Vagina (tissue), 2 donors: Measurements from ENCODE around the gene EPHB6. TPM values are rescaled to one million over a fixed set of nuclear protein-coding genes. Genes with fewer than 3 reads are reported as not detected.

Source experiments
- DNase-seq, 2 donors: peaks; one replicate each; pipeline ENCODE4 v3.0.0-alpha.2; 2017; ENCODE audit errors: extremely low spot score in 2 of 2
- H3K27ac ChIP-seq: fragments of 200-600 bp; sonication (generic); one replicate; pipeline ENCODE4 v1.5.1; 2019
- H3K27me3 ChIP-seq: fragments of 200-600 bp; sonication (generic); one replicate; pipeline ENCODE4 v1.5.1; 2019
- H3K36me3 ChIP-seq, 2 donors: fragments of 200-600 bp; sonication (generic); one replicate each; pipeline ENCODE4 v1.5.1; 2017 to 2019
- H3K4me1 ChIP-seq: fragments of 200-600 bp; sonication (generic); one replicate; pipeline ENCODE4 v1.5.1; 2019
- H3K4me3 ChIP-seq, 2 donors: fragments of 200-600 bp; sonication (generic); 1 replicate in 1 of 2; 2 replicates in 1 of 2; pipeline ENCODE4 v1.5.1; 2016 to 2019
- H3K9me3 ChIP-seq: fragments of 200-600 bp; sonication (generic); one replicate; pipeline ENCODE4 v1.5.1; 2019
- POLR2A ChIP-seq, 2 donors: fragments of 450-650 bp; IDR thresholded peaks; one replicate each; pipeline ENCODE4 v1.6.1; 2017; ENCODE audit warnings: antibody characterized with exemption in 2 of 2, mild to moderate bottlenecking in 2 of 2, moderate library complexity in 2 of 2
- POLR2AphosphoS5 ChIP-seq, 2 donors: sonication (generic); formaldehyde crosslinking; IDR thresholded peaks; one replicate each; pipeline ENCODE4 v1.9.0; 2017; ENCODE audit warnings: antibody characterized with exemption in 2 of 2, mild to moderate bottlenecking in 2 of 2, low read depth in 1 of 2; ENCODE audit not compliant: insufficient read depth in 1 of 2
- intact Hi-C: fragments of 100-400 bp; cut with DNase I; formaldehyde crosslinking; loops from one replicate; pipeline ENCODE4 v1.15.1; 2023
- total RNA-seq: library from RNA; depleted of rRNA; stranded (reverse); fragments of >200 nt; gene quantifications from one replicate; pipeline ENCODE4 v1.2.3, GENCODE V29; 2016
- TF ChIP-seq, protein P1 (sequence below), 3 experiments: fragments of 450-650 bp in 2 of 3; fragments of 200-600 bp in 1 of 3; sonication (generic) in 1 of 3; IDR thresholded peaks; one replicate each; pipeline ENCODE4 v1.5.1; 2017 to 2019; ENCODE audit warnings: antibody characterized with exemption in 3 of 3, mild to moderate bottlenecking in 2 of 3, moderate library complexity in 2 of 3

EPHB6 gene
- total RNA-seq, 1 donor from 2014 or later: 68.3 TPM

DNA sequence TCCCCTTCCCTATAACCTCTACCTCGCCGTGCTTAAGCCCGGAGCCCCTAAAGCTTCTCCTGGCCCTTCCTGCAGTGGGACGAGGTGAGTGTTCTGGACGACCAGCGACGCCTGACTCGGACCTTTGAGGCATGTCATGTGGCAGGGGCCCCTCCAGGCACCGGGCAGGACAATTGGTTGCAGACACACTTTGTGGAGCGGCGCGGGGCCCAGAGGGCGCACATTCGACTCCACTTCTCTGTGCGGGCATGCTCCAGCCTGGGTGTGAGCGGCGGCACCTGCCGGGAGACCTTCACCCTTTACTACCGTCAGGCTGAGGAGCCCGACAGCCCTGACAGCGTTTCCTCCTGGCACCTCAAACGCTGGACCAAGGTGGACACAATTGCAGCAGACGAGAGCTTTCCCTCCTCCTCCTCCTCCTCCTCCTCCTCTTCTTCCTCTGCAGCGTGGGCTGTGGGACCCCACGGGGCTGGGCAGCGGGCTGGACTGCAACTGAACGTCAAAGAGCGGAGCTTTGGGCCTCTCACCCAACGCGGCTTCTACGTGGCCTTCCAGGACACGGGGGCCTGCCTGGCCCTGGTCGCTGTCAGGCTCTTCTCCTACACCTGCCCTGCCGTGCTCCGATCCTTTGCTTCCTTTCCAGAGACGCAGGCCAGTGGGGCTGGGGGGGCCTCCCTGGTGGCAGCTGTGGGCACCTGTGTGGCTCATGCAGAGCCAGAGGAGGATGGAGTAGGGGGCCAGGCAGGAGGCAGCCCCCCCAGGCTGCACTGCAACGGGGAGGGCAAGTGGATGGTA, 9.2 kb downstream of the EPHB6 start:
- intact Hi-C loops: no loop called here
- no peak for TF ChIP-seq POLR2A (IDR thresholded peaks at IDR 0.05)
- TF ChIP-seq POLR2AphosphoS5 (IDR thresholded peaks at IDR 0.05; ENCODE audit: insufficient read depth in 1 of 2, low read depth in 1 of 2): no peak
- TF ChIP-seq, protein P1, sequence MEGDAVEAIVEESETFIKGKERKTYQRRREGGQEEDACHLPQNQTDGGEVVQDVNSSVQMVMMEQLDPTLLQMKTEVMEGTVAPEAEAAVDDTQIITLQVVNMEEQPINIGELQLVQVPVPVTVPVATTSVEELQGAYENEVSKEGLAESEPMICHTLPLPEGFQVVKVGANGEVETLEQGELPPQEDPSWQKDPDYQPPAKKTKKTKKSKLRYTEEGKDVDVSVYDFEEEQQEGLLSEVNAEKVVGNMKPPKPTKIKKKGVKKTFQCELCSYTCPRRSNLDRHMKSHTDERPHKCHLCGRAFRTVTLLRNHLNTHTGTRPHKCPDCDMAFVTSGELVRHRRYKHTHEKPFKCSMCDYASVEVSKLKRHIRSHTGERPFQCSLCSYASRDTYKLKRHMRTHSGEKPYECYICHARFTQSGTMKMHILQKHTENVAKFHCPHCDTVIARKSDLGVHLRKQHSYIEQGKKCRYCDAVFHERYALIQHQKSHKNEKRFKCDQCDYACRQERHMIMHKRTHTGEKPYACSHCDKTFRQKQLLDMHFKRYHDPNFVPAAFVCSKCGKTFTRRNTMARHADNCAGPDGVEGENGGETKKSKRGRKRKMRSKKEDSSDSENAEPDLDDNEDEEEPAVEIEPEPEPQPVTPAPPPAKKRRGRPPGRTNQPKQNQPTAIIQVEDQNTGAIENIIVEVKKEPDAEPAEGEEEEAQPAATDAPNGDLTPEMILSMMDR (IDR thresholded peaks at IDR 0.05): no peak
- Histone ChIP-seq H3K9me3 (no peaks in the 10 kb centered on the region), H3K4me1 (peaks cover 24% of the 10 kb centered on the region), H3K27ac (no peak overlapping the region), H3K27me3 (no peaks in the 10 kb centered on the region), H3K36me3 (peaks cover 0 to 36% of the 10 kb centered on the region in 2 donors), H3K4me3 (no peak overlapping the region)
- DNase-seq: peak in 1 of 2 donors; percentile 85

DNA sequence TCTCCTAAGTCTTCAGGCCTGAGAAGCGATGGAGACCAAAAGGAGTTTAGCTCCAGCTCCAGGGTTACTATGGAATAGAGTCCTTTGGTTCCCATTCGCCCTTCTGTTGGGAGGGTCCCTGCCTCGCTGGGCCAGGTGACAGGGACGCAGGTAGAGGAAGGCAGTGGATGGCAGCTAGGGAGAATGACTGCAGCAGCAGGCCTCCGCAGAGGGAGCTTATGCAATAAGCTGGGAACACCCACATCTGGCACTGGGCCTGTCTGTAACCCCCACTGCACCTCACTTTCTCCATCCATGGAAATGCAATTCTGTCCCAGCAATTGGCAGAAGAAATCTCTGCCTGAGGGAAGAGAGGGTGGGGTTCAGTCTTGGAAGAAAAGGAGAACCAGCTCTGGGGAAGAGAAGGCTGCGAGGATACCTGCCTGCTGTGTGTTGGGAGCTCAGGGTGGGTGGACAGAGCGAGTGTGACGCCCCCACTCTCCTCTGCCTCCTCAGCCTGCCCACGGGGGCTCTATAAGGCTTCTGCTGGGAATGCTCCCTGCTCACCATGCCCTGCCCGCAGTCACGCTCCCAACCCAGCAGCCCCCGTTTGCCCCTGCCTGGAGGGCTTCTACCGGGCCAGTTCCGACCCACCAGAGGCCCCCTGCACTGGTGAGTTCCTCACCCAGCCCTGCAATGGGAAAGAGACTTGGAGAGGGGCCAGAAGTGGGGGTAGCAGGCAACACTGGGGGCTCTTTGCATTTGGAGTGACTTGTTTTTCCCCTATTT, 10.3 kb downstream of the EPHB6 start:
- Histone ChIP-seq H3K4me3 (no peak overlapping the region), H3K27me3 (no peaks in the 10 kb centered on the region), H3K9me3 (no peaks in the 10 kb centered on the region), H3K27ac (no peak overlapping the region), H3K4me1 (peaks cover 13% of the 10 kb centered on the region), H3K36me3 (peaks cover 0 to 45% of the 10 kb centered on the region in 2 donors)
- intact Hi-C loops: no loop called here
- peak; percentile 81 to 85 for DNase-seq
- no peak for TF ChIP-seq POLR2A (IDR thresholded peaks at IDR 0.05)
- TF ChIP-seq POLR2AphosphoS5 (IDR thresholded peaks at IDR 0.05; ENCODE audit: insufficient read depth in 1 of 2, low read depth in 1 of 2): no peak
- TF ChIP-seq, protein P1 (IDR thresholded peaks at IDR 0.05): no peak

DNA sequence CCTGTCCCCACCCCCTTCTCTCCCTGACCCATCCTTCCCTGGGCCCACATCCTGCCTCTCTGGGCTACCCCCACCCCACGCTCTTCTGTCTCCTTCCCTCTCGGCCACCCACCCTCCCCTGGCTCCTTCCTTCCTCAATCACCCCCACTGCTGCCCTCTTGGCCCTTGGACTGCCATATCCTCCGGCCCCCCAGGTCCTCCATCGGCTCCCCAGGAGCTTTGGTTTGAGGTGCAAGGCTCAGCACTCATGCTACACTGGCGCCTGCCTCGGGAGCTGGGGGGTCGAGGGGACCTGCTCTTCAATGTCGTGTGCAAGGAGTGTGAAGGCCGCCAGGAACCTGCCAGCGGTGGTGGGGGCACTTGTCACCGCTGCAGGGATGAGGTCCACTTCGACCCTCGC, 10.9 kb downstream of the EPHB6 start:
- Histone ChIP-seq H3K27me3 (no peaks in the 10 kb centered on the region), H3K36me3 (peaks cover 0 to 51% of the 10 kb centered on the region in 2 donors), H3K9me3 (no peaks in the 10 kb centered on the region), H3K4me3 (no peak overlapping the region), H3K4me1 (peaks cover 8% of the 10 kb centered on the region), H3K27ac (no peak overlapping the region)
- intact Hi-C loops: no loop called here
- no peak for DNase-seq
- TF ChIP-seq POLR2AphosphoS5 (IDR thresholded peaks at IDR 0.05; ENCODE audit: insufficient read depth in 1 of 2, low read depth in 1 of 2): no peak
- TF ChIP-seq POLR2A (IDR thresholded peaks at IDR 0.05): no peak
- TF ChIP-seq, protein P1 (IDR thresholded peaks at IDR 0.05): no peak

DNA sequence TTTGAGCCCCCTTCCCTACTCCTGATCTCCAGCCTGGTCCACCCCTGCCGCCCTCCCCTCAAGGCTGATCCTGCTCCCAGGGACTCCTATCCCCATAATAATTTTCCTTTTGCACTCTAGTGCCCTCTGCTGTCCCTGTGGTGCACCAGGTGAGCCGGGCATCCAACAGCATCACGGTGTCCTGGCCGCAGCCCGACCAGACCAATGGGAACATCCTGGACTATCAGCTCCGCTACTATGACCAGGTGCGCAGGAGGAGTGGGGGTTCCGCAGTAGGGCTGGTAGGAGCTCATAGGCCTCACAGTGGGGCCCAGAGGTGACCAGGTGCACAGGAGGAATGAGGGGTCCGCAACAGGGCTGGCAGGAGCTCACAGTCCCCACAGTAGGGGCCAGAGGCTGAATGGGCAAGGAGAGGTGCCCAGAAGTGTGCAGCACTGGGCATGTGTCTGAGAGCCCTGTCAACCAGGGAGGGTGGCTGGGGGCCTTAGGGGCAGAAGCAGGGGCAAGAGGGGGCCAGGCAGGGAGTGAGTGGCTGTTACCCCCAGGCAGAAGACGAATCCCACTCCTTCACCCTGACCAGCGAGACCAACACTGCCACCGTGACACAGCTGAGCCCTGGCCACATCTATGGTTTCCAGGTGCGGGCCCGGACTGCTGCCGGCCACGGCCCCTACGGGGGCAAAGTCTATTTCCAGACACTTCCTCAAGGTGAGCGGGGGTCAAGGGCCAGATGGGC, 11.7 kb downstream of the EPHB6 start:
- TF ChIP-seq, protein P1 (IDR thresholded peaks at IDR 0.05): peak in 2 of 3 experiments; percentile 7 to 14
- TF ChIP-seq POLR2AphosphoS5 (IDR thresholded peaks at IDR 0.05; ENCODE audit: insufficient read depth in 1 of 2, low read depth in 1 of 2) (no peak), POLR2A (IDR thresholded peaks at IDR 0.05) (no peak)
- peaks cover 0 to 58% of the 10 kb centered on the region in 2 donors for H3K36me3 ChIP-seq
- no peaks in the 10 kb centered on the region for H3K27me3 ChIP-seq
- intact Hi-C loops: no loop called here
- peak; percentile 84 to 88 for DNase-seq
- no peak overlapping the region for H3K27ac ChIP-seq
- no peaks in the 10 kb centered on the region for H3K9me3 ChIP-seq
- no peak overlapping the region for H3K4me3 ChIP-seq
- H3K4me1 ChIP-seq: peaks cover 8% of the 10 kb centered on the region
